OCI-LY3 (cell line): Measurements from ENCODE around the gene CHST11.

ENCODE experiments used
- H2AFZ ChIP-seq: fragments of 200-600, 300-600 bp; shearing (Covaris generic); 2 replicates; pipeline ENCODE4 v1.6.0; 2014; ENCODE audit warnings: antibody characterized with exemption, low read depth, low read length
- H3K27ac ChIP-seq: fragments of 200-600, 300-600 bp; sonication (generic); 2 replicates; pipeline ENCODE4 v1.5.1; 2014; ENCODE audit warnings: mild to moderate bottlenecking, low read length, moderate library complexity, mixed read lengths
- H3K27me3 ChIP-seq: fragments of 200-600, 300-600 bp; sonication (generic); 2 replicates; pipeline ENCODE4 v1.6.1; 2014; ENCODE audit warnings: low read depth, low read length, mixed read lengths
- H3K36me3 ChIP-seq: fragments of 200-600, 300-600 bp; sonication (generic); replicated peaks from 2 replicates; pipeline ENCODE3; 2014; ENCODE audit warnings: low read depth, low read length, mixed read lengths
- H3K4me1 ChIP-seq: fragments of 300-600, 200-600 bp; sonication (generic); 2 replicates; pipeline ENCODE4 v1.6.1; 2014; ENCODE audit warnings: low read length, mixed read lengths
- H3K4me2 ChIP-seq: fragments of 200-600, 300-600 bp; sonication (generic); 2 replicates; pipeline ENCODE4 v1.6.1; 2014; ENCODE audit warnings: low read length, mixed read lengths
- H3K4me3 ChIP-seq: fragments of 300-600, 200-600 bp; sonication (generic); 2 replicates; pipeline ENCODE4 v1.5.1; 2014; ENCODE audit warnings: antibody characterized with exemption, mild to moderate bottlenecking, low read length, moderate library complexity
- H3K79me2 ChIP-seq: fragments of 300-600, 200-600 bp; shearing (Covaris generic); 2 replicates; pipeline ENCODE4 v1.6.1; 2014; ENCODE audit warnings: mild to moderate bottlenecking, low read length, mixed read lengths
- H3K9ac ChIP-seq: fragments of 300-600, 200-600 bp; shearing (Covaris generic); 2 replicates; pipeline ENCODE4 v1.6.0; 2014; ENCODE audit warnings: mild to moderate bottlenecking, low read length, moderate library complexity
- H3K9me3 ChIP-seq: fragments of 200-600, 300-600 bp; shearing (Covaris generic); 2 replicates; pipeline ENCODE4 v1.6.1; 2014; ENCODE audit warnings: low read length, mixed read lengths; ENCODE audit not compliant: insufficient read depth
- H4K20me1 ChIP-seq: fragments of 200-600, 300-600 bp; sonication (generic); 2 replicates; pipeline ENCODE4 v1.6.1; 2016; ENCODE audit warnings: low read length, mixed read lengths; ENCODE audit not compliant: insufficient read depth
- CTCF ChIP-seq: fragments of 200-600, 300-600 bp; sonication (generic); IDR thresholded peaks from 2 replicates; pipeline ENCODE4 v1.5.1; 2014; ENCODE audit warnings: antibody characterized with exemption, low read length, low read depth
- EZH2phosphoT487 ChIP-seq: fragments of 200-600 bp; shearing (Covaris generic); IDR thresholded peaks from 2 replicates; pipeline ENCODE4 v1.6.1; 2018; ENCODE audit warnings: antibody characterized with exemption, mixed run types, low read depth

CHST11 gene

GRCh38 chr12:104426926-104427546 lies 29.7 kb upstream of the CHST11 start:
- TF ChIP-seq CTCF (no peak), EZH2phosphoT487 (no peak)
- Histone ChIP-seq H3K4me1 (no peaks in the 10 kb centered on the region), H3K27ac (no peak overlapping the region), H2AFZ (no peak overlapping the region), H3K9ac (no peak overlapping the region), H3K4me3 (no peak overlapping the region), H3K79me2 (no peaks in the 10 kb centered on the region), H3K27me3 (no peaks in the 10 kb centered on the region), H3K36me3 (no peaks in the 10 kb centered on the region), H3K4me2 (no peak overlapping the region), H3K9me3 (0 out of 2 replicates have a peak, but pooled peaks cover 5% of the 10 kb centered on the region), H4K20me1 (no peaks in the 10 kb centered on the region)

- Histone ChIP-seq H2AFZ (no peak overlapping the region), H4K20me1 (no peaks in the 10 kb centered on the region), H3K4me3 (no peak overlapping the region), H3K27ac (no peak overlapping the region), H3K4me2 (no peak overlapping the region), H3K4me1 (no peaks in the 10 kb centered on the region), H3K36me3 (no peaks in the 10 kb centered on the region), H3K9me3 (0 out of 2 replicates have a peak, but pooled peaks cover 5% of the 10 kb centered on the region), H3K79me2 (no peaks in the 10 kb centered on the region), H3K9ac (no peak overlapping the region), H3K27me3 (no peaks in the 10 kb centered on the region)
- TF ChIP-seq EZH2phosphoT487: no peak
- TF ChIP-seq CTCF: no peak
These were observed 29.2 kb upstream of the CHST11 start for GRCh38 chr12:104427547-104427938.

- Histone ChIP-seq H3K9ac (no peak overlapping the region), H2AFZ (no peak overlapping the region)
These were observed 23.7 kb upstream of the CHST11 start for GRCh38 chr12:104433061-104433460.

DNA sequence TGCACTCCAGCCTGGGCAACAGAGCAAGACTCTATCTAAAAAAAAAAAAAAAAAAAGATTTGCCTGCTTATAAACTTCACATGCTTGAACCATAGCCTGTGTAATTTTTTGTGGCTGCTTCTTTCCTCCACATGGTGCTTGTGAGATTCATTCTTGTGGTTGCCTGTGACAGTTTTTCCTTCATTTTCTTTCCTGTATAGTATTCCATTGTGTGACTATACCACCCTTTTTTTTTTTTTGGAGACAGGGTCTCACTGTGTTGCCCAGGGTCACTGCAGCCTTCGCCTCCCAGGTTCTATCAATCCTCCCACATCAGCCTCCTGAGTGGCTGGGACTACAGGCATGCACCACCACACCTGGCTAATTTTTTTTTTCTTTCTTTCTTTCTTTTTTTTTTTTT lies 22.6 kb upstream of the CHST11 start:
- H3K9ac ChIP-seq: no peak overlapping the region
- H3K79me2 ChIP-seq: no peaks in the 10 kb centered on the region
- H4K20me1 ChIP-seq: no peaks in the 10 kb centered on the region
- H3K36me3 ChIP-seq: no peaks in the 10 kb centered on the region
- TF ChIP-seq CTCF (no peak), EZH2phosphoT487 (no peak)
- H3K4me1 ChIP-seq: no peaks in the 10 kb centered on the region
- H3K9me3 ChIP-seq: no peaks in the 10 kb centered on the region
- no peak overlapping the region for H3K27ac ChIP-seq
- H3K4me3 ChIP-seq: no peak overlapping the region
- no peak overlapping the region for H3K4me2 ChIP-seq
- H3K27me3 ChIP-seq: peaks cover 16% of the 10 kb centered on the region
- H2AFZ ChIP-seq: no peak overlapping the region

More at GRCh38 chr12:104433061-104433460, 23.7 kb upstream of the CHST11 start:
- Histone ChIP-seq H3K36me3 (no peaks in the 10 kb centered on the region), H3K4me1 (no peaks in the 10 kb centered on the region), H3K4me3 (no peak overlapping the region), H3K4me2 (no peak overlapping the region), H3K27me3 (peaks cover 16% of the 10 kb centered on the region), H3K27ac (no peak overlapping the region), H3K79me2 (no peaks in the 10 kb centered on the region), H4K20me1 (no peaks in the 10 kb centered on the region), H3K9me3 (0 out of 2 replicates have a peak, but pooled peaks cover 5% of the 10 kb centered on the region)
- TF ChIP-seq EZH2phosphoT487 (no peak), CTCF (no peak)
